8988T (cell line): Measurements from ENCODE around the gene BEGAIN.

Experiments used
- DNase-seq: peaks from one replicate; pipeline ENCODE4 v3.0.0; 2011

The BEGAIN gene

GRCh38 chr14:100599981-100600380 lies 12.8 kb upstream of the BEGAIN start:
- DNase-seq: no peak

DNA sequence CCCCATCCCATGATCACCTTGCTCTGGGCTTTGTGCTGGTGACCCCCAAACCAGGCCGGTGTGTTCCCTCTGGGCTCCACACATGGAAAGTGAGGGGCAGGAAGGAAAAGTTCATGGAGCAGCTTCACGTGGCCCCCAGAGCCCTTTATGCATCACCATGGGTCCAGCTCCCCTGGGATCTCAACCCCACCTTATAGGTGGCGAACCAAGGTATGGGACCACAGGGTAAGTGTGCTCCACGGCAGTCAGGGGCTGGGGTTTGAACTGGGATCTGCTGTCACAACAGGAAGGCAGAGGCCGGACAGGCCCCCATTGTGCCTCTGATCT lies 7.4 kb upstream of the BEGAIN start:
- no peak for DNase-seq

- no peak for DNase-seq
Measured at GRCh38 chr14:100593751-100594624, 6.8 kb upstream of the BEGAIN start.

- DNase-seq: no peak
Measured at GRCh38 chr14:100592972-100593371, 5.8 kb upstream of the BEGAIN start.

DNA sequence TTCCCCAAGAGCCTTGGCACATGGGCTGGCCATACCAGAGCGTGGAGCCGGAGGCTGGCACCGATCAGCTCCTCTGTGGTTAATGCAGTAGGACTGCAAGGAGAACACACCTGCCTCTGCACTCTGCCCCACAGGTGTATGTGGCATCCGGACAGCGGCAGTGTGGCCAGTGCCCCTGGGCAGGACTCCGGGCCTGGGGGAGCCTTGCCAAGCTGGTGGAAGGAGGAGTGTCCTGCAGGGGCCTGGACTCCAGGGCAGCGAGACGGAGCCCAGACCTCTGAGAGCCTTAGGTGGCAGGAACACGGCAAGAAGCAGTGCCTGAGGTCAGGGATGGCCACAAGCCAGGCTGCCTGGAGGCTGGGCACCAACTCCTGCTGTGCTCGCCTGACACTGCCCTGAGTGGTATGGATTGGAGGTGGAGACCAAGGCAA lies 5.3 kb upstream of the BEGAIN start:
- no peak for DNase-seq

- no peak for DNase-seq
Measured at GRCh38 chr14:100591453-100592371, 4.5 kb upstream of the BEGAIN start.

DNA sequence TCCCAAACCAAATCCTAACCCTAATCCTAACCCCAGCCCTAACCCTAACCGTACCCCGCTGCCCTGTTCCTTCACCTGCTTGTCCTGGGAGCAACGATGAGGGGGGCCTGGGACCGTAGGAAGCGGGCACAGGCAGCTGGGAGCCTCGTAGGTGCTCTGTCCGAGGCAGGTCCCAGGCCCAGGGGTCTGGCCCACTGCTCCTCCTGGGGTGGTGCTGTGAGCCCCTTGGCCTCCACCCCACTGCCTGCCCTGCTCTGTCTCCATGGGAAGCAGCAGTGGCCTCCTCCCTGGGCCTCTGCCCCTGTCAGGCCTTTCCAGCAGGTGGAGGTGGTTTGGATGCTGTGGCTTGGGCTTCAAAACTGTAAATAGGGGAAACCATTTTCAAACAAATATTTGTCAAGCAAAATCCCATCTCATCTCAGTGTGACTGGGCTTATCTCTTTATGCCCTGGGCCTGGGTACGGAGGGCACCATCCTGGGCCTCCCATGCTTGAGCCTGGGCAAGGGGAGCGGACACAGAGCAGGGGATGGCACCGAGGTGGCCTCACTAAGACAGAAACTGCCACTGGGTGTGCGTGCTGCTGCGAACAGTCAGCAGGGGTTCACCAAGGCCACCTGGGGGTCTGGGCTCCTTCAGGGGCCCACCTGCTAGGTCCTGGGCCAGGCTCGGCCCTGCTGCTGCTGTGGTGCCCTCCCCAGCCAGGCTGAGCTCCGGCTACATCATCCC lies 3.7 kb upstream of the BEGAIN start:
- no peak for DNase-seq

DNA sequence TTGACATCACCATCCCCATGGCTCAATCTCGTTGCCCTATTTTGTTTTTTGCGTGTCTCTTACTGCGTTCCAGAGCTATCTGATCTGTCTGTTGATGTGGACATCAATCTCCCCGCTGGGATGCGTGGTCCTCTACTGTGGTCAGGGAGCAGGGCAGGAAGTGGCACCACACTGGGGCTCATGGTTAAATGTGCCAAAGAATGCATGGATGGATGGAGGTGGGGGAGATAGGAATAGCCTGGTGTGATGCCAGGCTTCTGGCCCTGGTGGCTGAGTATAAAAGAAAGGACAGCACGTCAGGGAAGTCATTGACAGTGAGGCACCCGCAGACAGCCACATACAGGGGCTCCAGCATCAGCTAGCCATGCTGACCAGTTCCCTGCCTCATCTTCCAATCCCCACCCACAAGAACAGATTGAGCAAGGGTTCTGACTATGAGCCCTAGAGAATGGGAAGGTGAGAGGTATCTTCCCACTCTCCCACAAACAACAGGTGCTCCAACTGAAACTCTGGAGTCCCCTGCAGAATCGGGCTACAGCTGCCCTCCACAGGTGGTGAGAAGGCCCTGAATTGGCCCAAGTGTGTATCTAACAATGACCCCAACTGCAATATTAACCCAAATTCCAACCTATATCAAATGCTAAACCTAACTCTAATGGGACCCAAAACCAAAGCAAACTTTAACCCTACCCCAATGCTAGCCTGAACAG lies 2.7 kb upstream of the BEGAIN start:
- no peak for DNase-seq

GRCh38 chr14:100589071-100589759 lies 2.0 kb upstream of the BEGAIN start:
- no peak for DNase-seq

- no peak for DNase-seq
Measured at GRCh38 chr14:100588671-100589070, 1.5 kb upstream of the BEGAIN start.

DNA sequence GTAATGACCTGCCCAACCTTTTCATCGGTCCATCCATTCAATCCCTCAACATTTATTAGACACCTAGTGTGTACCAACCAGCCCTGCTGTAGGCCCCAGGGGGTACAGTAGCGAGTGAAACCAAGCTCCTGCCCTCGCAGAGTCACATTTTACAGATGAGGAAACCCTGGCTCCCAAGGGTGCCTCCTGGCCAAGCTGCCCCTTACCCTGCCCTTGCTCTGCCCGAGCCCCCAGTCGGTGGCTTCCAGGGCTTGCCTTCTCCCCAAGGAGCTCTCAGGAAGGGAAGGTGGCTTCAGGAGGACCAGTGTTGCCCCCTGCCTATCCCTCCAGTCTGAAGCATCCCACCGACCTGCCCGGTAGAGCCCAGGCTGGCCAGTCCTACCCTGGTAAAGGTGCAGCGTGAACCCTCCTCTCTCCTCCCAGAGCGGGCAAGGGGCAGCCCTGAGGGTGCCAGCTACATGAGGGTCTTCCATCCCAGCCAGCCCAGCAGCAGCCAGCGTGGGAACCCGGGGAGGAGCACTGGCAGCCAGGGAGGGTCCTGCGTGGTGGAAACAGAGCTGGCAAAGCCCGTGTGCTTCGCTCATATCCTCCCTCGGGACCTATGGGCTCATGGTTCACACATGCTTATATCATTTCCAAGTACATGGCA lies 670 bp upstream of the BEGAIN start:
- DNase-seq: no peak

- no peak for DNase-seq
Measured at GRCh38 chr14:100586403-100587085, 673 bp downstream of the BEGAIN start.

- DNase-seq: no peak
Measured at GRCh38 chr14:100586153-100586402, 1.1 kb downstream of the BEGAIN start.

GRCh38 chr14:100585448-100586152 lies 1.6 kb downstream of the BEGAIN start:
- DNase-seq: no peak

DNA sequence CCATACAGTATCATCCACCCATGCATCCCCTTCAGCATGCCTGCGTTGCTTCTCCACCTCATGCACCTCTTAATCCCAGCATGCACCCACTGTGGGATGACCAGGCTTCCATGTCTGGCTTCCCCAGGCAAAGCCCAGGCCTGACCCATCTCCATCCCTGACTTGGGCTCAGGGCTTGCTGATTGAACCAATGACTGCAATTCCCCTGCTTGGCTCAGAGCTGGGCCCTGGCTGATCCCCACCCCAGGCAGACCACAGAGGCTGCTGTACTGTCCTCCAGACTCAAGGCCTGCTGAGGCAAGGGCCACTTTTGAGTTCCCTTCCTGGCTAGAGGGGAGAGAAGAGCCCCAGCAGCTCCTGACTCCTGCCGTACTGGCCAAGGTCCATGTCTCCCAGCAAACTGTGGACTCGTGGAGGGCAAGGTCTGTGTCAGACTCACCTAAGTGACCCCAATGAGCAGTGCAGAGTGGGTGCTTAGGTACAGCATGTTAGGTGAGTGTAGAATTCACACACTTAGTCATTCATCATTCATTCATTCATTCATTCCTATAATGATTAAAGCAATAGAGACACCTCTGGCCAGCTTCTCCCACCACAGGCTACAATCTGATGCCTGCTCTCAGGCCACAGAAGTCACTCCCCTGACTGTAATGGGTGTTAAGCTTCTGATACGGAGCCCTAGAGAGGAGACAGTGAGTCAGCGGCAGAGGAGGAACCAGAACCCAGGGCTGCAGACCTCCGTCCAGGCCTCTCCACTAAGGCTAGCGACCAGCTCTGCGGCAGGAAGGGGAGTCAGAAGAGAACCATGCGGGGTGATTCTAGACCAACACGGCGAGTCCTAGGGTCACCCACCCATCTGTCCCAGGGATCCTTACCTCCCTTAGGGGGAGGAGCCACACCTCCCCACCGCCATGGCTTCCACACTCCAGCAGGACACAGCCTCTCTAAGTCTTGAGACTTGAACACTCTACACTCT lies 2.9 kb downstream of the BEGAIN start:
- no peak for DNase-seq

- no peak for DNase-seq
Measured at GRCh38 chr14:100583245-100583644, 4.0 kb downstream of the BEGAIN start.

DNA sequence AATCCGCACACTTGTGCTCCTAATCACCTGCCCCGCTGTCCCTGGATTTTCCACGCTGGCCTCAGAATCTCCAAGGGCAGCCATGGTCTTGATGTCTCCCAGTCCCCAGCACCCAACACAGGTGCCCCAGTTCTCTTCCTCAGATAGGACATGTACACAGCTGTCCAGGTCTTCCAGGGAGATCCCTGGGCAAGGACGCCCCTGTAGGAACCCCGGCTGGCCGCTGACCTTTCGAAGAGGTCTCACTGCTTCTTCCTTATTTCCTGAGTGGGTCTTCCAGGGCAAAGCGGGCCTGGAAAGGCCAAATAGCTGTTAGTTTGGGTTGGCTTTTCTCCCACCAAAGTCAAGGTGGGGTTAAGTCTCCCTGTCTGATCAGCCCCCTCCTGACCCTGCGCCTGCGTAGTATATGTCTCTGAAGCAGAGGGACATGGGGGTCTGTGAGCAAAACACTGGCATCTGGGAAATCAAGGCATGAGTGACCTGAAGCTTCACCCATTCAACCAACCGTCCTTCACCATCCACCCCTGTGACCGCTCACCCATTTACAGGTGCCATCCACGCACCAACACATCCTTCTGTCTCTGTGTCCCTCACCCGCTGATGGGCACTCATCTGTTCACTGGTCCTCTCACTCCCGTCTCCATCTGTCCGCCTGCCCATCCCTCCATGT lies 4.6 kb downstream of the BEGAIN start:
- no peak for DNase-seq
